Nephron progenitor cell (in vitro differentiated cells): ENCODE measurements around the gene HS2ST1.

Source experiments
- DNase-seq: peaks from one replicate; pipeline ENCODE4 v3.0.0; 2021
- H3K27ac Mint-ChIP-seq: 2 replicates; pipeline ENCODE4 v1.8.0; 2021; ENCODE audit warnings: mild to moderate bottlenecking, moderate library complexity, mixed read lengths
- H3K27me3 Mint-ChIP-seq: 2 replicates; pipeline ENCODE4 v1.8.0; 2021; ENCODE audit warnings: mild to moderate bottlenecking, low read depth, mixed read lengths; ENCODE audit not compliant: poor library complexity
- H3K36me3 Mint-ChIP-seq: 2 replicates; pipeline ENCODE4 v1.8.0; 2021; ENCODE audit warnings: low read depth, mixed read lengths
- H3K4me1 Mint-ChIP-seq: 2 replicates; pipeline ENCODE4 v1.8.0; 2021; ENCODE audit warnings: mixed read lengths
- H3K4me3 Mint-ChIP-seq: 2 replicates; pipeline ENCODE4 v1.8.0; 2021; ENCODE audit warnings: mild to moderate bottlenecking, moderate library complexity, mixed read lengths
- H3K9me3 Mint-ChIP-seq: 2 replicates; pipeline ENCODE4 v1.8.0; 2021; ENCODE audit warnings: mild to moderate bottlenecking, moderate library complexity, mixed read lengths
- CTCF ChIP-seq: fragments of 200-600 bp; sonication (generic); IDR thresholded peaks from 2 replicates; pipeline ENCODE4 v1.5.0; 2021; ENCODE audit warnings: antibody characterized with exemption

Gene HS2ST1

DNA sequence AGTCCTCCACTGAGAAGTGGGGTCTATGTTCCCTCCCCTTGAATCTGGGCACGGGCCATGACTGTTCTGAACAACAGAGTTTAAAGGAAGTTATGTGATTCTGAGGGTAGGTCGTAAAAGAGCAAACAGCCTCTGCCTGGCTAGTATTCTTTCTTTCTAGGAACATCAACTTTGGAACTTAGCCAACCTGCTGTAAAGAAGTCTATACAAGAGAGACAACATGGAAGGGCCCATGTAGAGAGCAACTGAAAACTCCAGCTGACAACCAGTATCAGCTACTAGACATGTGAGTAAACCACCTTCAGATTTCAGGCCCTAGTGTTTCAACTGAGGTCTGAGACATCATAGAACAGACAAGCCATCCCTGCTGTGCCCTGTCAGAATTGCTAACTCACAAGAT, 8.0 kb upstream of the HS2ST1 start:
- TF ChIP-seq CTCF, result no peak
- H3K9me3 Mint-ChIP-seq, result peaks cover 1% of the 10 kb centered on the region
- H3K4me1 Mint-ChIP-seq, result peaks cover 8% of the 10 kb centered on the region
- DNase-seq, result no peak
- peaks cover 24% of the 10 kb centered on the region for H3K36me3 Mint-ChIP-seq
- H3K4me3 Mint-ChIP-seq, result no peak overlapping the region
- H3K27me3 Mint-ChIP-seq, result no peaks in the 10 kb centered on the region
- H3K27ac Mint-ChIP-seq, result no peak overlapping the region

DNA sequence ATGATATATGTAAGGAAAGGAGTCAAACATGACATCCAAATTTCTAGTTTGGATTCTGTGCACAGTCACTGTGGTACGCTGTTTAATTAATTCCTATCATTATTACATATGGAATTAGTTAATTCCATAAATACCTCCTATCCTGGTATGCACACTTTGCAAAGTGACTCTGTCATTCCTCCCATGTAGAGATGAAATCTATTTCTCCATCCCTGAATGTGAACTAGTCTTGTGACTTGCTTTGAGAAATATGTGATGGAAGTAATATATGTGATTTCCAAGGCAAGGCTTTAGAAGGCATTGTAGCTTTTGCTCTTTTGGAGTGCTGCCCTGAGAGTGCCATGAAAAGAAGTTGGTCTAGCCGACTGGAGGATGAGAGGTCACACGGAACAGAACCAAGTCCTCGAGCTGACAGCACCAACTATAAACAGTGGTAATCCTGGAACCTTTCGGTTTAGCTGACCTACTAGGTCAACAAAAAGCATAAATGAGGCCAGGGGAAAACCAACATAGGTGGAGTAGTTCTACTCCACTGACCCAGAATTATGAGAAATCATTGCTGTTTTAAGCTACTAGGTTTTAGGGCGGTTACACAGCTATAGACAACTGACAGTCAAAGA, 2.0 kb upstream of the HS2ST1 start:
- DNase-seq, result no peak
- Mint-ChIP-seq H3K4me3 (no peak overlapping the region), H3K9me3 (no peaks in the 10 kb centered on the region), H3K36me3 (peaks cover under 1% of the 10 kb centered on the region), H3K27me3 (no peaks in the 10 kb centered on the region), H3K27ac (no peak overlapping the region), H3K4me1 (peaks cover 22% of the 10 kb centered on the region)
- TF ChIP-seq CTCF, result no peak

GRCh38 chr1:86913399-86913895, 988 bp upstream of the HS2ST1 start:
- H3K4me3 Mint-ChIP-seq, result no peak overlapping the region
- H3K27me3 Mint-ChIP-seq, result no peaks in the 10 kb centered on the region
- peaks cover 27% of the 10 kb centered on the region for H3K4me1 Mint-ChIP-seq
- H3K36me3 Mint-ChIP-seq, result peaks cover 9% of the 10 kb centered on the region
- peak; percentile 21 for DNase-seq
- no peak for TF ChIP-seq CTCF
- no peaks in the 10 kb centered on the region for H3K9me3 Mint-ChIP-seq
- H3K27ac Mint-ChIP-seq, result no peak overlapping the region

DNA sequence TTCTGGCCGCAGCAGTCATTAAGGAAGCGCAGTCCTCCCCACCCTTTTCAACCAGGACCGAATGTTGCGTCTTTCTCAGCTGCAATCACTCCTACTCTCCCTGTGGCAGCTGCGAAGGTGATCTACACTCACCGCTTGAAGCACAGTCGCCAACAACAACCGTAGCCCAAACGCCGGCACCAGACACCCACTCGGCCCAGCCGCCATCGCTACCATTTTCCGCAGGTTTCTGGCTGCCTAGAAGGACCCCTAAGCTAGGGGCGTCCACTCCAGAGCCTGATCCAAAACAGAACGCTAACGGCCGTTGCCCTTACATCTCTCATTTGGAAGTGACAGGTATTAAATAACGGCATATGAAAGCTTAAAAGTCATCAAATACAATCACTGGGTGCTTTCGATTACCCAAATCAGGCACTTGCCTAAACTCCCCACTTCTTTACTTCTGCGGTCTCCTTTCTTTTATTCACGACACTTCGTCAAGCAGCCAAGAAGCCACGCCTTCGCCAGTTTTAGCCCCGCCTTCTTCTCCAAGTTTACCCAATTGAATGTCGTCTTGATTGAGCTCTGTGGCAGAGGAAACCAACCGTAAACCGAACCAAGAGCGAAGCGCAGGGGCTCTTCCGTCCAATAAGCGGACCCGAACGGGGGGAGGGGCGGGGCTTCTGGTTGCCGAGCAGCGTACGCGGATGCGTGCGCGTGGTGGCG, 387 bp upstream of the HS2ST1 start, which contains the start of gene SELENOF:
SELENOF (minus strand) TSS at position 231 of the 705 bp plus-strand sequence; CDS start at position 216, 15 bp downstream.
- no peaks in the 10 kb centered on the region for H3K27me3 Mint-ChIP-seq
- no peak within 1 kb of the TSS for H3K27ac Mint-ChIP-seq
- peaks cover 27% of the 10 kb centered on the region for H3K4me1 Mint-ChIP-seq
- TF ChIP-seq CTCF, result no peak
- peak; percentile 99 for DNase-seq
- H3K9me3 Mint-ChIP-seq, result peaks cover 1% of the 10 kb centered on the region
- no peak within 1 kb of the TSS for H3K4me3 Mint-ChIP-seq
- peaks cover 11% of the 10 kb centered on the region for H3K36me3 Mint-ChIP-seq

DNA sequence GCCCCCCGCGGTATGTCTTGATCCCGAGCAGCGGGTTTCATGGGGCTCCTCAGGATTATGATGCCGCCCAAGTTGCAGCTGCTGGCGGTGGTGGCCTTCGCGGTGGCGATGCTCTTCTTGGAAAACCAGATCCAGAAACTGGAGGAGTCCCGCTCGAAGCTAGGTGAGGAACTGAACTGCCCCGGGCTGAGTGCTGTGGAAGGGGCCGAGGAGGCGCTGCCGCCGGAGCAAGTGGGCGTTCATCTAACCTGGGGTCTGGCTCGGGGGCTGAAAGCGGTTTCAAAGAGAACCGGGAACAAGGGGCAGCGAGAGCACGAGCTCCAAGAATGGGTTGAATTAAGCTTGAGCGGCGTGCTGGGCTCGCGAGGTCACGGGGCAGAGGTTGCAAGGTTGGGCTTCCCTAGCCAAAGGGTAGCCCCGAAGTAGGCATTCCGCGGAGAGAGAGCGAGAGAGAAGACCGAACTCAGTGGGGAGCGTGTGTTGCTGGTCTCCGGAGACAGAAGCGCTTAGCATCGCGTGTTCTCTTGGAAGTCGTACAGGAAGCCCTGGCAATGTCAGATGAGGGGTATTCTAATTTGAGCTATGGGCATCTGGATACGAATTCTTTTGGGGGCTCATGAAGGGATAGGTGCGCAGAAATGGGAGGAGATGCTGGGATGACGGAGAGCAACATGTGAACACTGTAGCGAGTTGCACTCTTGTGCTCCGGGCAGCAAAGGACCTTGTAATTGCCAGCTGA, 732 bp downstream of the HS2ST1 start:
- Mint-ChIP-seq H3K27ac (no peak overlapping the region), H3K36me3 (peaks cover 22% of the 10 kb centered on the region)

More for the DNA sequence above, 732 bp downstream of the HS2ST1 start:
- H3K9me3 Mint-ChIP-seq, result peaks cover 13% of the 10 kb centered on the region
- no peaks in the 10 kb centered on the region for H3K27me3 Mint-ChIP-seq
- TF ChIP-seq CTCF, result no peak
- peaks cover 27% of the 10 kb centered on the region for H3K4me1 Mint-ChIP-seq
- DNase-seq, result peak; percentile 59
- no peak overlapping the region for H3K4me3 Mint-ChIP-seq
